CD1c-positive myeloid dendritic cell (primary cell): Measurements from ENCODE around the gene DHODH.

Experiments used
- DNase-seq: peaks from one replicate; pipeline ENCODE4 v3.0.0-alpha.2; 2016; ENCODE audit errors: extremely low spot score

Gene DHODH

GRCh38 chr16:72013888-72014581, 5.5 kb downstream of the DHODH start:
- DNase-seq = no peak

- no peak for DNase-seq
Observed at GRCh38 chr16:72014675-72015074, 6.1 kb downstream of the DHODH start.

GRCh38 chr16:72015124-72015523, 6.6 kb downstream of the DHODH start:
- DNase-seq = no peak

- DNase-seq = no peak
Observed at GRCh38 chr16:72018470-72018869, 9.9 kb downstream of the DHODH start.

GRCh38 chr16:72021043-72021442, 12.5 kb downstream of the DHODH start:
- no peak for DNase-seq

- no peak for DNase-seq
Observed at GRCh38 chr16:72022127-72022526, 13.6 kb downstream of the DHODH start.

GRCh38 chr16:72023962-72024361, 15.4 kb downstream of the DHODH start:
- DNase-seq = no peak

- no peak for DNase-seq
Observed at GRCh38 chr16:72024862-72025382, 16.4 kb downstream of the DHODH start.

GRCh38 chr16:72025404-72026114, 17.0 kb downstream of the DHODH start:
- DNase-seq = no peak

GRCh38 chr16:72027669-72028378, 19.3 kb downstream of the DHODH start:
- DNase-seq = no peak

GRCh38 chr16:72029567-72030271, 21.2 kb downstream of the DHODH start:
- no peak for DNase-seq

- no peak for DNase-seq
Observed at GRCh38 chr16:72033437-72033836, 24.9 kb downstream of the DHODH start.

- no peak for DNase-seq
Observed at GRCh38 chr16:72036098-72036497, 27.6 kb downstream of the DHODH start.

GRCh38 chr16:72042157-72042660, 33.7 kb downstream of the DHODH start:
- DNase-seq = no peak

- DNase-seq = no peak
Observed at GRCh38 chr16:72043058-72043457, 34.5 kb downstream of the DHODH start.

- no peak for DNase-seq
Observed at GRCh38 chr16:72043539-72043938, 35.0 kb downstream of the DHODH start.

GRCh38 chr16:72044296-72044695, 35.8 kb downstream of the DHODH start:
- DNase-seq = no peak

- DNase-seq = no peak
Observed at GRCh38 chr16:72044825-72045359, 36.3 kb downstream of the DHODH start.

- DNase-seq = no peak
Observed at GRCh38 chr16:72049110-72049509, 40.6 kb downstream of the DHODH start.

GRCh38 chr16:72050769-72051464, 42.4 kb downstream of the DHODH start:
- DNase-seq = peak; percentile 13

GRCh38 chr16:72051818-72052217, 43.3 kb downstream of the DHODH start:
- DNase-seq = peak; percentile 69
